DND-41 (cell line): Measurements from ENCODE around the gene KIF3C.

Experiments
- CTCF ChIP-seq: IDR thresholded peaks from 2 replicates; pipeline ENCODE4 v1.5.1; 2012; ENCODE audit warnings: borderline replicate concordance, low read length, moderate library complexity, mild to moderate bottlenecking; ENCODE audit not compliant: poor library complexity, severe bottlenecking; ENCODE audit errors: extremely low read depth
- EZH2 ChIP-seq: IDR thresholded peaks from 3 replicates; pipeline ENCODE4 v1.6.1; 2012; ENCODE audit warnings: borderline replicate concordance, low read depth, mild to moderate bottlenecking, moderate library complexity, low read length, inconsistent platforms; ENCODE audit not compliant: severe bottlenecking

- TF ChIP-seq CTCF: no peak
- no peak for TF ChIP-seq EZH2
Observed at GRCh38 chr2:25895018-25895417, 87.3 kb downstream of the KIF3C start.
